Osteocyte (in vitro differentiated cells): ENCODE data around the gene DIAPH1. TPM values are rescaled to one million over a fixed set of nuclear protein-coding genes. Genes with fewer than 3 reads are reported as not detected.

ENCODE experiments used
- DNase-seq: peaks from one replicate; pipeline ENCODE4 v3.0.0; 2021; ENCODE audit warnings: mixed read lengths; ENCODE audit not compliant: unreplicated experiment; ENCODE audit errors: extremely low spot score
- H3K27ac Mint-ChIP-seq: one replicate; pipeline ENCODE4 v1.8.0; 2021; ENCODE audit warnings: mild to moderate bottlenecking, mixed read lengths; ENCODE audit not compliant: unreplicated experiment
- H3K27me3 Mint-ChIP-seq: one replicate; pipeline ENCODE4 v1.8.0; 2021; ENCODE audit warnings: mixed read lengths; ENCODE audit not compliant: unreplicated experiment
- H3K36me3 Mint-ChIP-seq: one replicate; pipeline ENCODE4 v1.8.0; 2021; ENCODE audit warnings: mixed read lengths; ENCODE audit not compliant: unreplicated experiment
- H3K4me1 Mint-ChIP-seq: one replicate; pipeline ENCODE4 v1.8.0; 2021; ENCODE audit warnings: mixed read lengths; ENCODE audit not compliant: unreplicated experiment
- H3K4me3 Mint-ChIP-seq: one replicate; pipeline ENCODE4 v1.8.0; 2021; ENCODE audit warnings: mild to moderate bottlenecking, moderate library complexity, mixed read lengths; ENCODE audit not compliant: unreplicated experiment
- H3K9me3 Mint-ChIP-seq: one replicate; pipeline ENCODE4 v1.8.0; 2021; ENCODE audit warnings: mixed read lengths; ENCODE audit not compliant: unreplicated experiment
- CTCF ChIP-seq: fragments of 200-600 bp; sonication (generic); IDR thresholded peaks from 2 replicates; pipeline ENCODE4 v1.5.0; 2021; ENCODE audit warnings: antibody characterized with exemption, mild to moderate bottlenecking, moderate library complexity
- total RNA-seq: library from RNA; stranded (reverse); gene quantifications from 2 replicates; pipeline ENCODE4 v1.2.1, GENCODE V29; 2021

Gene DIAPH1
- total RNA-seq, 1 donor from 2014 or later: 50.9 TPM

GRCh38 chr5:141534492-141535213 lies 84.1 kb downstream of the DIAPH1 start:
- TF ChIP-seq CTCF: no peak
- H3K9me3 Mint-ChIP-seq: peaks cover 3% of the 10 kb centered on the region
- H3K4me1 Mint-ChIP-seq: no peaks in the 10 kb centered on the region
- H3K27ac Mint-ChIP-seq: no peak overlapping the region
- no peaks in the 10 kb centered on the region for H3K27me3 Mint-ChIP-seq
- H3K36me3 Mint-ChIP-seq: peaks cover 7% of the 10 kb centered on the region
- no peak overlapping the region for H3K4me3 Mint-ChIP-seq
- DNase-seq: no peak

- Mint-ChIP-seq H3K27ac (no peak overlapping the region), H3K4me3 (no peak overlapping the region), H3K27me3 (no peaks in the 10 kb centered on the region), H3K9me3 (no peaks in the 10 kb centered on the region), H3K36me3 (peaks cover 4% of the 10 kb centered on the region), H3K4me1 (no peaks in the 10 kb centered on the region)
- TF ChIP-seq CTCF: no peak
- no peak for DNase-seq
Measured at GRCh38 chr5:141533897-141534296, 84.9 kb downstream of the DIAPH1 start.

GRCh38 chr5:141532726-141533125 lies 86.1 kb downstream of the DIAPH1 start:
- Mint-ChIP-seq H3K4me3 (no peak overlapping the region), H3K27ac (no peak overlapping the region), H3K9me3 (no peaks in the 10 kb centered on the region), H3K36me3 (peaks cover 14% of the 10 kb centered on the region), H3K27me3 (no peaks in the 10 kb centered on the region), H3K4me1 (peaks cover 2% of the 10 kb centered on the region)
- no peak for DNase-seq
- TF ChIP-seq CTCF: no peak

GRCh38 chr5:141529873-141530272 lies 88.9 kb downstream of the DIAPH1 start:
- Mint-ChIP-seq H3K4me1 (peaks cover 20% of the 10 kb centered on the region), H3K27ac (no peak overlapping the region), H3K27me3 (no peaks in the 10 kb centered on the region), H3K36me3 (peaks cover 18% of the 10 kb centered on the region), H3K9me3 (no peaks in the 10 kb centered on the region), H3K4me3 (no peak overlapping the region)
- DNase-seq: no peak
- TF ChIP-seq CTCF: no peak

GRCh38 chr5:141529002-141529401 lies 89.8 kb downstream of the DIAPH1 start:
- TF ChIP-seq CTCF: no peak
- DNase-seq: no peak

More at GRCh38 chr5:141529002-141529401, 89.8 kb downstream of the DIAPH1 start:
- peaks cover 29% of the 10 kb centered on the region for H3K4me1 Mint-ChIP-seq
- H3K36me3 Mint-ChIP-seq: peaks cover 15% of the 10 kb centered on the region
- H3K9me3 Mint-ChIP-seq: no peaks in the 10 kb centered on the region
- no peaks in the 10 kb centered on the region for H3K27me3 Mint-ChIP-seq
- no peak overlapping the region for H3K4me3 Mint-ChIP-seq
- peak overlapping the region; percentile 53 for H3K27ac Mint-ChIP-seq
